HPDE6-E6E7 (cell line): ENCODE measurements around the gene RHCG.
A peak's percentile ranks its signal among the peaks of the same experiment; 100 is the strongest.
"Not testable (repeated sequence)": the region's sequence is repeated elsewhere in the genome, so short reads cannot be mapped to it uniquely, and the experiment has no call there.

ENCODE experiments used
- DNase-seq: peaks from one replicate; pipeline ENCODE4 v3.0.0; 2011; ENCODE audit warnings: missing footprints; ENCODE audit errors: extremely low spot score

RHCG gene

GRCh38 chr15:89477411-89478242, 18.8 kb downstream of the RHCG start:
- DNase-seq: no peak

GRCh38 chr15:89475661-89476060, 20.7 kb downstream of the RHCG start:
- DNase-seq: no peak

GRCh38 chr15:89472785-89473256, 23.6 kb downstream of the RHCG start:
- DNase-seq: peak; percentile 48

DNA sequence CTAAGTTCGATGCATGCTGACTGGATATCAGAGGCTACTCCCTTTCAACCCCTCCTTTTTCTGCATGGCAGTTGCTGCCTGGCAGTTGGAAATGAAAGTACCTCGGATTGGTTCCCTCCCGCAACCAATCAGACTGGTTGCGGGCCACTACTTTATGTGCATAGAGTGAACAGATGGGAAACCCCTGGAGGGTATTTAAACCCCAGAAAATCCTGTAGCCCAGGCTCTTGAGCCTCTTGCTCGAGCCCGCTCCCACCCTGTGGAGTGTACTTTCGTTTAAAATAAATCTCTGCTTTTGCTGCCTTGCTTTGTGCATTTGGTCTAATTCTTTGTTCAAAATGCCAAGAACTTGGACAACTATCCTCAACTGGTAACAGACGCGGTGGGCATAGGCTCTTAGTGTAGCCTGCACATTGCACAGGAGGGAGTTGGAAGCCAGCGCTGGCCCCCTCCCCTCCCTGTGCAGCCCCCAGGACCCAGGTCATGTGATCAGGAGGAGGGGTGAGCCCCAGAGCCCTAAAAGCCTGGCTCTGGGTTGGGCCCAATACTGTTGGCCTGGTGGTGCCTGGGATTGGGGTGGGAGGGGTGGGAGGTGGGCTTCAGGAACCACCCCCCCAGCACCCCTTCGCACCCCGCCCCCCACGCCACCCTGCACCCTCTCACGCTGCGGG, 26.8 kb downstream of the RHCG start:
- no peak for DNase-seq

GRCh38 chr15:89468813-89469212, 27.6 kb downstream of the RHCG start:
- not testable (repeated sequence) for DNase-seq

GRCh38 chr15:89463113-89463512, 33.3 kb downstream of the RHCG start:
- DNase-seq: no peak

- no peak for DNase-seq
Measured at GRCh38 chr15:89462198-89462912, 34.0 kb downstream of the RHCG start.

- DNase-seq: no peak
Measured at GRCh38 chr15:89461386-89461785, 35.0 kb downstream of the RHCG start.

DNA sequence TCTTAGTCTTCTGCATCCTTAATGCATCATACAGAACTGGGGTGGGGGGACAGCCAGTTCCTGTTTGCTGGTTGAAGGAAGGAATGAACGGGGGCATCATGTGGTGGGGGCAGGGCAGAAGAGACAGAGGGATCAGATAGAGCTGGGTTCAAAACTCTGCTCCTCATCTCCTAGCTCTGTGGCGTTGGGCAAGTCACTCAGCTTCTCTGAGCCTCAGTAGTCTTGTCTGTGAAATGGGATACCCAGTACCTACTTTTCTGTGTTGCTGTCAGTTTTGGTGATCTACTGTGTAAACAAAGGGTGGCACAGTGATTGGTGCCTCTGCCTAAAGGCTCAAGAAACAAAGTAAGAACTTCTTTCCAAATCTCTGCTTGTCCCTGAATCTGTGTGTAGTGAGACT, 36.3 kb downstream of the RHCG start:
- DNase-seq: no peak

DNA sequence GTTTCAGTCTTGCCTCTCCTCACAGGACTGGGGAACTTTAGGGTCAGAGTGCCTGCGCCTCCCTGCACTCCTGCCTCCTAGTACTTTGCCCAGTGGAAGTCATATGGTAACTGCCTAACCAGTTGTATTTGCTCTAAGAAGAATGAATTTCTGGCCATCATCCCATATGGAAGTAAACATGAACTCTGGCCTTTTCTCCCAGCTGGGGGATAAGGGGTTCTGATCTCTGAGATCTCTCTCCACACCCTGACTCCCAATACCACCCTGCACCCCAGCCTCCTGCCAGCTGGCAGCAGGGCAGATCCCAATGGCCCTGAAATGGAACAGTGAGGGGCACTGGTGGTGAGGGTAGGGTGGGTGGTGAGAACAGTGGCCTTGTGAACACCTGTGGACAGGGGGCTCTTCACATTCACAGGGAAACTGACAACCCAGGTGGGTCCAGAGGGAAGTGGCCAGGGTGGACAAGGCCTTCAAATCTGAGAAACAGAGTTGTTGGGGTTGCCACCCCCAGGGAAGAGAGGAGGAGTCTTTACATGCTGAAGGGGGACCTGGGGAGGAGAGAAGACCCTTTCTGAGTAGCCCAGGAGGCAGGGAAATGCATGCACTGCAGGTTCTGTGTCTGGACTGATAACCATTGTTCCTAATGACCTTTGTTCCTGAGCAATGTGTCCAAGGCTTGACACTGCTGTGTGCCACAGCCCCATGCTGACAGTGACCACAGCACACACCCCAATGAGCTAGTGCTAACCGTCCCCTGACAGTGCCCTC, 36.9 kb downstream of the RHCG start:
- no peak for DNase-seq

DNA sequence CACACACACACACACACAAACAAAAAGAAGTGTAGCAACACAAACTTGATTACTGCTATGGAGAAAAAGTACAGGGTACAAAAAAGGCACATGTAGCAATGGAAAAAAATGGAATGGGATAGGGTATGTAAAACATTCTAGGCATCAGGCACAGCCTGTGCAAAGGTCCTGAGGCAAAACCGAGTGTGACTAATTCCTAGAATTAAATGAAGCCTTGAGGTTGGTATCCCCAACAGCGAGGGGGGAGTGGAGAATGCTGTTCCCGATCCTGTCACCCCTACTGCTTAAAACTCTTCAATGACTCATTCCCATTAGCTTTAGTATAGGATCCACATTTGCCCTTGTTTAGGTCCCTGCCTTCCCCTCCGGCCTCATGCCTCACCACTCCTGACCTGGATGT, 37.9 kb downstream of the RHCG start:
- DNase-seq: no peak

DNA sequence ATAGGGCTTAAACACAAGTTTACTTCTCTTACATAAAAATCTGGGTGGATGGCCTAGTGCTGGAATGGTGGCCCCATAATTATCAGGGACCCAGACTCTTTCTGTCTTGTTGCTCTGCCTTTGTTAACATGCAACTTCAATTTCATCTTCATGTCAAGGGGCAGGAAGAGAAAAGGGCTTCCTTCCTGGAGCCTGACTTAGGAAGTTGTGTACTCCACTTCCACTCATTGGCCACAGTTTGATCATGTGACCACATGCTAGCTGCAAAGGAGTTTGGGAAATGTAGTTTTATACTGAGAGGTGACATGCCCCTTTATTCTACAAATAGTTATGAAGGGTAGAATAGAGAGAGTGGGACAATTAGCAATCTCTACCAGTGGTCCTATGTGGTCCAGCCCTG, 39.3 kb downstream of the RHCG start:
- peak; percentile 29 for DNase-seq

- DNase-seq: no peak
Measured at GRCh38 chr15:89455535-89455934, 40.8 kb downstream of the RHCG start.

DNA sequence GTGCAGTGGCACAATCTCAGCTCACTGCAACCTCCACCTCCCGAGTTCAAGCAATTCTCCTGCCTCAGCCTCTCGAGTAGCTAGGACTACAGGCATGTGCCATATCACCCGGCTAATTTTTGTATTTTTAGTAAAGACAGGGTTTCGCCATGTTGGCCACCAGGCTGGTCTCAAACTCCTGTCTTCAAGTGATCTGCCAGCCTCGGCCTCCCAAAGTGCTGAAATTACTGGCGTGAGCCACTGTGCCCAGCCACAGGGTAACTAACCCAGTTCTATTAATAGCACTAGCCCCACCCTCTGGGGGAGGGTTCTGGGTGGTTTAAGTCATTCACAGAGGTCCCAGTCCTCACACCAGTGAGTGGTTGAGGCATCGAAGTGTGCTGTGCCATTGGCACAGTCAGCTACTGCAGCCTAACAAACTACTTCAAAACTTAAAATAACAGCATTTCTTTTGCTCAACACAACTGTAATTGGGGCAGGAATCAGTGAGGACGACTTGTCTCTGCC, 44.0 kb downstream of the RHCG start:
- DNase-seq: no peak

DNA sequence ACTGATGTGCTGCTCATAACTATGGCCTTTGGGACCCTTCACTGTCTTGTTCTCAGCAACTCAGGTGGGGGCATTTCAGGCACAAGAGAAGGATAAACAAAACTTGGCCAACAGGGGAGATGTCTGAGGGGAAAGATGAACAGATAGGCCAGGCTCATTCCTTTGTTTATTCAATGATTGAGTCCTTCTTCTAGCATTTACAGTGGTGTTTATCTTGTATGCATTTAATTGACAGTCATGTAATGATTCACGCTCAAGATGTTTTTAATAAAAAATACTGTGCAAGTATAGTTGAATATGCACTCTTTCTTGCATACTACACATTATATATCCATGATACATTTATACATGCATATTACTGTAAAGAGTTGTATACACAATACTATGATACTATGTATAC, 44.5 kb downstream of the RHCG start:
- no peak for DNase-seq

- DNase-seq: no peak
Measured at GRCh38 chr15:89450076-89451006, 46.0 kb downstream of the RHCG start.

DNA sequence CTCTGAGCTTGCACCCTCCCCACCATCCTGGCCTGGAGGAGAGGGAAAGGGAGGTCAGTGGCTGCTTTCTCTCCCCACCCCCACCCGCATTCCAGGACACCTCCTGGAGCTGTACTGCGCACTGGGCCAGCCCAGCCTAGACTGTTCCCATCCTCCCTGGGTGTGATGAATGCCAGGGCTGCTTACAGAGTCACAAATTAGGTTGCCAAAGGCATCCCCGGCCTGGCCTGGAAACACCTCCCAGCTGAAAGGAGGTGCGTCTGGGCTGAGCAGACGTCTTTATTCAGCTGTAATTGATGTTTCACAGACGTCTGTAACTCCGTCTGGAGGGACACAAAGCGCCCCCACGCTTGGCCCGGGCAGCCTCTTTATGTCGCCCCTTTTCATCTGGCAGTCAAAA, 47.6 kb downstream of the RHCG start:
- DNase-seq: no peak

GRCh38 chr15:89447676-89448075, 48.7 kb downstream of the RHCG start:
- no peak for DNase-seq

DNA sequence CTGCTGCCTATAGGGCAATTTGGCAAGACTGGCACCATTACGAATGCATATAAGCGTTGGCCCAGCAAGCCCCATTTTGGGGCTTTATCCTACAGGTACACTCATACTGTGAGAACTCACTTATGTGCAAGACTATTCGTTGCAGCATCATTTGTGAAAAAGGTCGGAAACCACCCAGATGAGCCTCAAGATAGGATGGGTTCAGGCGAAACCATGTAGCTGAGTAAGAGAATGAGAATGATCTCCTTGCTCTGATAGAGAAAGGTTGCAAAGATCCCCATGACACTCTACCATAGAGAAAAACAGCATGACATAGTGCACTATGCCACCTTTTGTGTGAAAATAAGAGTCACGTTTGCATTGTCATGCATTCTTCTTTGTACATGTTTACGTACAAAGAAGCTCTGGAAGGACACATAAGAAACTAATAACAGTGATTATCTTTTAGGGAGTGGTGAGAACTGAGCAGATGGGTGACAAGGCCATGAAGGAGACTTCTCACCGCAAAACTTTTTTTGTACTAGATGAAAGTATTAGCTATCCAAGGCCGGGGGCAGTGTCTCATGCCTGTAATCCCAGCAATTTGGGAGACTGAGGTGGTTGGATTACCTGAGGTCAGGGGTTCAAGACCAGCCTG, 50.0 kb downstream of the RHCG start:
- no peak for DNase-seq

DNA sequence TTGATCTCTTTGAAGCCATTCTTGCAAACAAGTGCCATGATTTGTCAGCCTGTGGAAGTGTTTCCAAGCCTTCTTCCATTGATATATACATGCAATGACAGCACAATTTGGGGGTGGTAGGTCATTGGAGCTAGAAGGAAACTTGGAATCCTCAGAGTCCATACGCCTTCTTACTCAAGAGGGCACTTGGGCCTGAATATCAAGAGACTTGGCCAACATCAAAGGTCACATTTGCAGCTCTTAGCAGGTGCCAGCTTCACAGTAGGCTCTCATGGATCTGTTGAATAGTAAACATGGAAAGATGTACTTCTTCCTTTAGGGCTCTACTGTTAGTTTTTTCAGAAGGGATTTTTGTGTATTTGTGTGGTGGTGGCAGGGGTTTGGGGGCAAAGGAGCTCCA, 50.9 kb downstream of the RHCG start:
- DNase-seq: no peak
